ENCODE measurements around the gene CREB3L2. TPM values are rescaled to one million over a fixed set of nuclear protein-coding genes. Genes with fewer than 3 reads are reported as not detected.
A peak's percentile ranks its signal among the peaks of the same experiment; 100 is the strongest.

The CREB3L2 gene
- total RNA-seq, 3 donors from 2014 or later (not counting 1 experiment from before 2014, with no cell fraction given) = 45.9 to 54.6 (median 52.5) TPM

- H3K4me3 Mint-ChIP-seq = no peak overlapping the region
- H3K27me3 Mint-ChIP-seq (ENCODE audit: low read depth in 2 of 2) = no peaks in the 10 kb centered on the region
- no peak overlapping the region for H3K27ac ChIP-seq (ENCODE audit: low read length)
- H3K4me1 Mint-ChIP-seq = peaks cover 31 to 43% of the 10 kb centered on the region in 2 donors
- intact Hi-C loops (cut with micrococcal nuclease) = no loop called here
- no peaks in the 10 kb centered on the region for H3K9me3 ChIP-seq (ENCODE audit: control insufficient read depth, insufficient read depth, low read length)
- H3K36me3 Mint-ChIP-seq = no peaks in the 10 kb centered on the region
- no peaks in the 10 kb centered on the region for H3K27me3 ChIP-seq (ENCODE audit: control insufficient read depth, insufficient read depth, low read length)
- no peak for TF ChIP-seq CTCF (IDR thresholded peaks at IDR 0.05)
- H3K27ac Mint-ChIP-seq = peak overlapping the region in 1 of 2 donors; percentile 1
- H3K36me3 ChIP-seq (ENCODE audit: control insufficient read depth, insufficient read depth, low read length) = no peaks in the 10 kb centered on the region
- H3K4me1 ChIP-seq (ENCODE audit: control insufficient read depth, insufficient read depth, low read length) = no peaks in the 10 kb centered on the region
- 89% methylated on average over 12 of the region's 12 CpGs for WGBS (ENCODE audit: insufficient coverage)
- ATAC-seq (no peak), DNase-seq (no peak)
- H3K9me3 Mint-ChIP-seq = no peaks in the 10 kb centered on the region
- no peak overlapping the region for H3K4me3 ChIP-seq (ENCODE audit: low read length)
These were observed 34.5 kb downstream of the CREB3L2 start for GRCh38 chr7:137967143-137968018.

- Histone ChIP-seq H3K4me1 (ENCODE audit: control insufficient read depth, insufficient read depth, low read length) (no peaks in the 10 kb centered on the region), H3K27me3 (ENCODE audit: control insufficient read depth, insufficient read depth, low read length) (no peaks in the 10 kb centered on the region), H3K9me3 (ENCODE audit: control insufficient read depth, insufficient read depth, low read length) (no peaks in the 10 kb centered on the region), H3K4me3 (ENCODE audit: low read length) (no peak overlapping the region), H3K36me3 (ENCODE audit: control insufficient read depth, insufficient read depth, low read length) (no peaks in the 10 kb centered on the region), H3K27ac (ENCODE audit: low read length) (no peak overlapping the region)
- DNase-seq (no peak), ATAC-seq (no peak)
- H3K27me3 Mint-ChIP-seq (ENCODE audit: low read depth in 2 of 2) = no peaks in the 10 kb centered on the region
- H3K4me3 Mint-ChIP-seq = no peak overlapping the region
- TF ChIP-seq CTCF (IDR thresholded peaks at IDR 0.05) = no peak
- no peaks in the 10 kb centered on the region for H3K36me3 Mint-ChIP-seq
- peak overlapping the region; percentile 2 to 20 for H3K27ac Mint-ChIP-seq
- H3K9me3 Mint-ChIP-seq = no peaks in the 10 kb centered on the region
- intact Hi-C loops (cut with micrococcal nuclease) = no loop called here
- H3K4me1 Mint-ChIP-seq = peaks cover 38 to 49% of the 10 kb centered on the region in 2 donors
- WGBS (ENCODE audit: insufficient coverage) = 83% methylated on average over 2 of the region's 4 CpGs
These were observed 35.2 kb downstream of the CREB3L2 start for GRCh38 chr7:137966641-137967142.

- Mint-ChIP-seq H3K27me3 (ENCODE audit: low read depth in 2 of 2) (no peaks in the 10 kb centered on the region), H3K27ac (peak overlapping the region; percentile 2 to 20), H3K36me3 (no peaks in the 10 kb centered on the region), H3K9me3 (no peaks in the 10 kb centered on the region), H3K4me3 (no peak overlapping the region), H3K4me1 (peaks cover 44 to 55% of the 10 kb centered on the region in 2 donors)
- ATAC-seq (no peak), DNase-seq (no peak)
- TF ChIP-seq CTCF (IDR thresholded peaks at IDR 0.05) = no peak
- no peaks in the 10 kb centered on the region for H3K27me3 ChIP-seq (ENCODE audit: control insufficient read depth, insufficient read depth, low read length)
- intact Hi-C loops (cut with micrococcal nuclease) = no loop called here
- WGBS (ENCODE audit: insufficient coverage) = 100% methylated on average over 1 of the region's 2 CpGs
- H3K36me3 ChIP-seq (ENCODE audit: control insufficient read depth, insufficient read depth, low read length) = no peaks in the 10 kb centered on the region
- H3K9me3 ChIP-seq (ENCODE audit: control insufficient read depth, insufficient read depth, low read length) = no peaks in the 10 kb centered on the region
- H3K27ac ChIP-seq (ENCODE audit: low read length) = no peak overlapping the region
- no peak overlapping the region for H3K4me3 ChIP-seq (ENCODE audit: low read length)
- no peaks in the 10 kb centered on the region for H3K4me1 ChIP-seq (ENCODE audit: control insufficient read depth, insufficient read depth, low read length)
These were observed 35.8 kb downstream of the CREB3L2 start for GRCh38 chr7:137965942-137966640.

Measured in natural killer cell (primary cell).